Measurements from ENCODE around the gene CALCOCO1. TPM values are rescaled to one million over a fixed set of nuclear protein-coding genes. Genes with fewer than 3 reads are reported as not detected.
A peak's percentile ranks its signal among the peaks of the same experiment; 100 is the strongest.

The CALCOCO1 gene
- total and polyA plus RNA-seq, 12 donors, result 48.0 to 187 (median 122) TPM

DNA sequence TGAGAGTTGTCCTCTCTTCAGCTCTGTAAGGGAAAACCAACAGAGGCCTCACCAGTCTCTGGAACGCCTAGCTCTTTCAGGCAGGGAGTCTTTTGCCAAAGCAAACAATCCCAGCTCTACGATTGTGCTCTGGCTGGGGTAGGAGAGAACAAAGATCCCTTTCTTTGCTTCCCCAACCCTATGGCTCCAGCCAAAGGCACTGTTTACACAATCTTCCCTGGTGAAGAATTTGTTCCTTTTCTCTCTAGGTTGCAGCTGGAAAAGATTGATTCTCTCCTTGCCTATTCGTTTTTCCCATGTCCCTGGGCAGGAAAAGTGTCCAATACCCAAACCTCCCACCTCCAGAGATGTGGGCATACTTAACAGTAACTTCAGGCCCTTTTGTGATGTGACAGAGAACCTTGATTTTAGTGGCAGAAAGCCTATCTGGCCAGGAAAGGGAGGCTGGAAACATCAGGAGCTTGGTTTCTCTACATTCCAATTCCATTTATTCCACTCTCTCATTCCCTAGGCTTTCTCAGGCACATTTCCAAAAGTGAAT, 68.2 kb downstream of the CALCOCO1 start:
- Histone ChIP-seq H3K4me3 (no peak overlapping the region), H3K27me3 (no peaks in the 10 kb centered on the region), H3K9me3 (replicated peaks in 1 of 3) (no peaks in the 10 kb centered on the region), H3K36me3 (replicated peaks in 1 of 2) (peaks cover 0 to 7% of the 10 kb centered on the region in 2 donors), H3K4me1 (replicated peaks in 1 of 2) (peaks cover 0 to 5% of the 10 kb centered on the region in 2 donors), H3K27ac (peak overlapping the region in 2 of 5 donors; percentile 62 to 68)
- WGBS, 4 donors, result 51 to 74% (median 56%) methylated on average over 3 of the region's 3 CpGs
- no peak for TF ChIP-seq POLR2A (IDR thresholded peaks at IDR 0.05)
- TF ChIP-seq, protein P1, sequence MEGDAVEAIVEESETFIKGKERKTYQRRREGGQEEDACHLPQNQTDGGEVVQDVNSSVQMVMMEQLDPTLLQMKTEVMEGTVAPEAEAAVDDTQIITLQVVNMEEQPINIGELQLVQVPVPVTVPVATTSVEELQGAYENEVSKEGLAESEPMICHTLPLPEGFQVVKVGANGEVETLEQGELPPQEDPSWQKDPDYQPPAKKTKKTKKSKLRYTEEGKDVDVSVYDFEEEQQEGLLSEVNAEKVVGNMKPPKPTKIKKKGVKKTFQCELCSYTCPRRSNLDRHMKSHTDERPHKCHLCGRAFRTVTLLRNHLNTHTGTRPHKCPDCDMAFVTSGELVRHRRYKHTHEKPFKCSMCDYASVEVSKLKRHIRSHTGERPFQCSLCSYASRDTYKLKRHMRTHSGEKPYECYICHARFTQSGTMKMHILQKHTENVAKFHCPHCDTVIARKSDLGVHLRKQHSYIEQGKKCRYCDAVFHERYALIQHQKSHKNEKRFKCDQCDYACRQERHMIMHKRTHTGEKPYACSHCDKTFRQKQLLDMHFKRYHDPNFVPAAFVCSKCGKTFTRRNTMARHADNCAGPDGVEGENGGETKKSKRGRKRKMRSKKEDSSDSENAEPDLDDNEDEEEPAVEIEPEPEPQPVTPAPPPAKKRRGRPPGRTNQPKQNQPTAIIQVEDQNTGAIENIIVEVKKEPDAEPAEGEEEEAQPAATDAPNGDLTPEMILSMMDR (IDR thresholded peaks at IDR 0.05), result no peak
- intact Hi-C loops (cut with DNase I), result no loop called here
- peak in 2 of 7 donors; percentile 28 to 30 for DNase-seq

Other genes starting within 250 kb of the CALCOCO1 start
- 10 to 100 TPM in 7 of 9 donors, 1 to 10 TPM in 2; 7.5 to 25.4 (median 14.3) TPM for gene MAP3K12, start 228.0 kb downstream of the CALCOCO1 start, total RNA-seq
- 10 to 100 TPM in 2 of 3 donors, 1 to 10 TPM in 1; 6.9 to 85.1 (median 69.8) TPM for gene MAP3K12, start 228.0 kb downstream of the CALCOCO1 start, polyA plus RNA-seq
- gene TARBP2, start 226.2 kb downstream of the CALCOCO1 start, total RNA-seq, result 10 to 100 TPM; 22.6 to 55.2 (median 31.4) TPM
- gene TARBP2, start 226.2 kb downstream of the CALCOCO1 start, polyA plus RNA-seq, result 10 to 100 TPM; 14.9 to 72.9 (median 51.7) TPM
- gene NPFF, start 220.0 kb downstream of the CALCOCO1 start, total RNA-seq, result under 1 TPM in 1 of 9 donors, not detected in 8; 0.78 TPM
- gene NPFF, start 220.0 kb downstream of the CALCOCO1 start, polyA plus RNA-seq, result under 1 TPM in 1 of 3 donors, not detected in 2; 0.27 TPM
- 10 to 100 TPM; 12.1 to 41.7 (median 27.6) TPM for gene ATF7, start 101.1 kb downstream of the CALCOCO1 start, total RNA-seq
- gene ATF7, start 101.1 kb downstream of the CALCOCO1 start, polyA plus RNA-seq, result 10 to 100 TPM; 13.0 to 31.9 (median 13.5) TPM
- 100 to 1,000 TPM; 351 to 546 (median 459) TPM for gene ATP5MC2, start 51.4 kb downstream of the CALCOCO1 start, total RNA-seq
- gene ATP5MC2, start 51.4 kb downstream of the CALCOCO1 start, polyA plus RNA-seq, result 100 to 1,000 TPM; 328 to 658 (median 587) TPM
- not detected for gene CISTR, start 24.5 kb upstream of the CALCOCO1 start, total RNA-seq
- gene CISTR, start 24.5 kb upstream of the CALCOCO1 start, polyA plus RNA-seq, result not detected
- under 1 TPM in 1 of 9 donors, not detected in 8; 0.11 TPM for gene HOXC13, start 211.4 kb upstream of the CALCOCO1 start, total RNA-seq
- not detected for gene HOXC13, start 211.4 kb upstream of the CALCOCO1 start, polyA plus RNA-seq
- not detected for gene HOXC12, start 227.5 kb upstream of the CALCOCO1 start, total RNA-seq
- not detected for gene HOXC12, start 227.5 kb upstream of the CALCOCO1 start, polyA plus RNA-seq
- gene HOXC11, start 245.7 kb upstream of the CALCOCO1 start, total RNA-seq, result not detected
- not detected for gene HOXC11, start 245.7 kb upstream of the CALCOCO1 start, polyA plus RNA-seq
- not detected for gene HOTAIR, start 247.5 kb upstream of the CALCOCO1 start, total RNA-seq
- not detected for gene HOTAIR, start 247.5 kb upstream of the CALCOCO1 start, polyA plus RNA-seq

Measured in adrenal gland (tissue), 12 donors.